ENCODE data around the gene POC1A.
"Not testable (repeated sequence)": the region's sequence is repeated elsewhere in the genome, so short reads cannot be mapped to it uniquely, and the experiment has no call there.

POC1A gene

DNA sequence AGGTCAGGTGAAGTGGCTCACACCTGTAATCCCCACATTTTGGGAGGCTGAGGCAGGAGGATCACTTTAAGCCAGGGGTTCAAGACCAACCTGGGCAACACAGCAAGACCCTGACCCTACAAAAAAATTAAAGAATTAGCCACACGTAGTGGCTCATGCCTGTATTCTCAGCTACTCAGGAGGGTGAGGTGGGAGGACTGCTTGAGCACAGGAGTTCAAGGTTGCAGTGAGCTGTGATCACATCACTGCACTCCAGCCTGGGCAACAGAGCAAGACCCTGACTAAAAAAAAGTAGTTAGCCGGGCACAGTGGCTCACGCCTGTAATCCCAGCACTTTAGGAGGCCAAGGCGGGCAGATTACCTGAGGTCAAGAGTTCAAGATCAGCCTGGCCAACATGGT lies 2.2 kb downstream of the POC1A start:
- not testable (repeated sequence) for DNase-seq (ENCODE audit: low read depth, low spot score)

DNA sequence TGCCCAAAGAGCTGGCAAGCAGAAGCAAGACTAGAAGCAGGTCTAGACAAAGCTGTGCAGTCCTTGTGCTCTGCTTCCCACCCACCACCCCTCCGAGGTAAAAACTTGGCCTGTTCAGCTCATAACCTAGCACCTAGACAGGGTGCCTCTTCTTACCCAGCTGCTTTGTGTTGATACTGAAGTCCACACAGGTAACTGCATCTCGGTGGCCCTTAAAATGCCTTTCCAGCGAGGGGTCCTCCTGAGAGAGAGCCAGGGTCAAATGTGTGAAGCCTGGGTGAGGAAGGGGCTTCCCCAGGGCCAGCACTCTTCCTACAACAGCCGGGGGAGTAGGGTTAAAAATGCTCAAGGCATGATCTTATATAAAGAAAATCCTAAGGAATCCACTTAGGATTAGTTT lies 3.4 kb downstream of the POC1A start:
- DNase-seq (ENCODE audit: low read depth, low spot score): no peak

DNA sequence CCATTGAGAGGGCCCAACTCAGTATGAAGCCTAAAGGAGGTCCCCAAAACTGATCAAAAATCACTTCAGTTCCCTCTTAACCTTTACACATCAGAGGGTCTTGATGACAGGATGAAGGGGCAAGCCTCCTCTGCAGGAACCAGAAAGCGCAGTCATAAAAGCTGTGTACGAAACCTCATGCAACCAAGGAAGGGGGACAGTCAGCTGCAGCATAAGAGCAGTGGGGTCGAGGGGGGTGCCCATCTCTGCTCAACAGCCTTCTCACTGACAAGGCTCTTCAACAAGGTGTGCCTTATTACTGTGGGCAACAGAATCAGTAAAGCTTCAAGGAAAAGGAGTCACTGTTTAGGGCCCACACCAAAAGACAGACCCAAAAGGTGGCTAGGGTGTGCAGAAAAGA lies 3.9 kb downstream of the POC1A start:
- DNase-seq (ENCODE audit: low read depth, low spot score): no peak

DNA sequence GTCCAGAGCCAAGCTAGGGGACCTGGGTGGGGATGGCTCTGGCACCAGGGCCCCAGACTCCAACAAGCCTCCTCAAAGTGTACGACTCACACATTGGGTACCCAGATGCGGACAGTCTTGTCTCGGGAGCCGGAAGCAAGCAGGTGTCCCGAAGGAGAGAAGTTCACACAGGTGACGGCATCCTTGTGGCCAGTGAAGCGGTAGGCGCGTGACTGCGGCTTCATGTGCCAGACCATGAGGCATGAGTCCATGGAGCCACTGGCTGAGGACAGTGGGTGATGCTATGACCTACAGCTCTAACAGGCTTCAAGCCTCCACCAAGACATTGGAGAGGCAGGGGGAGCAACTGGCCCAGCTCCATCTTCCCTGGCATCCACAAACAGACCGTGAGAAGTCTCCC lies 4.5 kb downstream of the POC1A start:
- DNase-seq (ENCODE audit: low read depth, low spot score): no peak

DNA sequence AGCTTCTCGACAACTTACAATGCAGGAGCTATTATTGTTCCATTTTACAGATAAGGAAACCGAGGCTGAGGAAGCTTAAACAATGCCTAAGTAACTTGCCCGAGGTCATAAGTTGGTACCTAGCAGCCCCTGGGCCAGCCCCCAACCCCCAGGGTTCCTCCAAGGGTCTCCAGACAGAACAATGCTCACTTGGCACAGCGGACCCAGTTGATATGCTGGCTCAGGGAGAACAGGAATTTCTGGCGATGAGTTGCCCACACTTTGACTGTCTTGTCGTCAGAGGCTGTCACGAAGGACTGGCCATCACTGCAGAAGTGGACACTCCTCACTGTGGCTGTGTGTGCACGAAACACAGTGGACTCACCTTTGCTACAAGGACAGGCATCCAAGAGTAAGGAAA lies 5.2 kb downstream of the POC1A start:
- DNase-seq (ENCODE audit: low read depth, low spot score): no peak

DNA sequence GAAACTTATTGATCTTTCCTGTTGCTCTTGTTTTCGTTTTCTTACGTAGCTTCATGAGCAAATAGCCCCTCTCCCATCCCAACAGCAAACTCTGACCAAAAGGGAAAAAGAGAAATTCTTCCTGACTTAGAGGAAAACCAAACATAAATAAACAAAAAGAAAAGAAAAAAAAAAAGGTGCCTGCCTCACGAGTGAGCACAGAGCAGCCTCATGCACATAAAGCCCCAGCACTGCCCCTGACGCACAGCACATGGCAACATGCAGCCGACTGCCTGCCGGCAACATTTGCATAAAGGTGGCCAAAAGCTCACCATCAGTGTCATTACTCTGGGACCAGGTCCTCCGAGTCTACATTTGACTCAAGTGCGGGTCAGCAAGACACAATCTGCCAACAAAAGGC lies 6.4 kb downstream of the POC1A start:
- DNase-seq (ENCODE audit: low read depth, low spot score): no peak

DNA sequence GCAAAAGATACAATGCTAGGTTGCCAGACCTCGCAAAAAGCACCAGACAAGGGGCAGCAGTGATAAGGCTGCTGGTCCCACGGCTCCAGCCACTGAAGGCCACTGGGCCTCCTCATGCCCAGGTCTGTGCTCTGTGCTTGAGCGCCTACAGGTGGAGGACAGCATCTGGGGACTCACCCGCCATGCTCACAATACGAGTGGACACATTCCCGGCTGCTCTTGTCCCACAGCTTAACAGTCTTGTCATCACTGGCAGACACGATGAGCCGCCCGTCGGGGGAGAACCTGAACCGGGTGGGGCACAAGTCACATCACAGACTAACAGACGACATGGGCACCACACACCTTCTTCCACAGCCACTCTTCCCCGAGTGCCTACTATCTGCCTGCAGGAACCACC lies 7.4 kb downstream of the POC1A start:
- DNase-seq (ENCODE audit: low read depth, low spot score): no peak

DNA sequence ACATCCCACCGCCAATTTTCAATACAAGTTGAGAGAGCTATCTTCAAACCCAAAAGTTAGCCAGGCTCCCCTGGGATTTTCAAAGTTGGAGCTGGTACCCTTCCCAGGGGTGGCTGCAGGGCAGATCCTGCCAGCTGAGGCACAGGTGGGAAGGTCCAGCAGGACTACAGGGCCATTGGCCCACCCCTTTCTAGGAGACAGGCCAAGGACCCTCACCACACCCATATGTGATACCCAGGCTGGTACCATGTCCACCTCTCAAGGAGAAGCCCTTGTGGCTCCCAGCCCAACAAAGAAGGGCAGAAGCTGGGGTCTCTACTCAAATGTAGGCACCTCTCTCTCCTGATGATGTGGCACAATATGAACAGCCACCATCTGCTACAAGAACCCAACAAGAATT lies 8.0 kb downstream of the POC1A start:
- no peak for DNase-seq (ENCODE audit: low read depth, low spot score)

DNA sequence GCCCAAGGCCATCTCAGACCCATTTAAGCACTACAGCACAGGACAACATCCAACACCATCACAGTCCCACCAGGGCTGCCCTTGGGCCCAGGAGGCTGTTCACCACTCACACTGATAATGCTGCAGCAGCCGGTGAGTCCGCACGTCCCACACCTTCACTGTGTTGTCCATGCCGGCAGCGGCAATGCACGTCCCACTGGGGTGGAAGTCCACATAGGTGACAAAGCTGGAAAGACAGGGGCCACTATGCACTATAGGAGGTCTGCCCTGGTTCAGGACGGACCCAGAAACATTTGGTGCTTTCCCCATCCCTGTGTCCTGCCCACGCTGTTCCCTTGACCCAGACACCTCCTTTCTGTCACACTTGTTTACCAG lies 8.5 kb downstream of the POC1A start:
- DNase-seq (ENCODE audit: low read depth, low spot score): no peak

DNA sequence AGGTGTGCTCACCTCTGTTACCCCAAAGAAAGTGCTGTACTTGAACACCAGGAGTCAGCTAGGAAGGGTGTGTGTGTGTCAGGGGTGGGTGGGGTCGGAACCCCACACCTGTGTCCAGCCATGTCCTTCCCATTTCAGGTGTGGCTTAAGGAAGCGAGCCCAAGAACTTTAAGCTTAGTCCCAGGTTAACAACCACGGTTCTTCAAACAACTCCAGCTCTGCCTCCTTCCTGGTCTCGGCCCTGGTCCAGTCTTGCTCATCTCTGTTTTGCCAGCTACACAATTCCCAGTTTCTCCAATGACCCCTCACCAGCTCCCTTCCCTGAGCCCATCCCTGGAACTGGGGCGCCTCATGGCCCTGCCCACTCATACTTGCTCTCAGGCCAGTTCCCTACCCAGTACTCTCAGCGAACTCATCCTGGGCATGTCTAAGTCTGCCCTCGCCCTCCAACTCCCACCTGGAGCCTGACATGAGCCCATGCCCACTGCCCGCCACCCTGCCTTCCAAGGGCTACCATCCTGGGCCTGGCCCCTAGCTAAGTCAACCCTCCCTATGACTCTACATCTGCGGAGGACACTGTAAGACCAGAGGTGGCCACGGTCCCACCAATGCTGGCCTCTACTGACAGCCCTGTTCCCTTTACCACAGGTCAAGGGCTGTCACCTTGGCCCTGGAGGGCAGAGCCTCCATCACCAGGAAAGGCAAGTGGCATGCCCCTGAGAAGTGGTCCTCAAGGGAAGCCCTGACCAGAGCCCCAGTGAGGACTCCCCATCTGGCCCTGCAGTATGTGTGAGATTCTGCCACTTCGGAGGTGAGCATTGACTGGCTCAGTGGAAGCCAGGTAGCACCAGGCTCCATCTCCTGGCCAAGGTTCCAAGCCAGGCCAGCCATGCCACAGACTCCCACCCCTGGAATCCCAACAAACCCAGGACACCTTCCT lies 9.2 kb downstream of the POC1A start:
- no peak for DNase-seq (ENCODE audit: low read depth, low spot score)

DNA sequence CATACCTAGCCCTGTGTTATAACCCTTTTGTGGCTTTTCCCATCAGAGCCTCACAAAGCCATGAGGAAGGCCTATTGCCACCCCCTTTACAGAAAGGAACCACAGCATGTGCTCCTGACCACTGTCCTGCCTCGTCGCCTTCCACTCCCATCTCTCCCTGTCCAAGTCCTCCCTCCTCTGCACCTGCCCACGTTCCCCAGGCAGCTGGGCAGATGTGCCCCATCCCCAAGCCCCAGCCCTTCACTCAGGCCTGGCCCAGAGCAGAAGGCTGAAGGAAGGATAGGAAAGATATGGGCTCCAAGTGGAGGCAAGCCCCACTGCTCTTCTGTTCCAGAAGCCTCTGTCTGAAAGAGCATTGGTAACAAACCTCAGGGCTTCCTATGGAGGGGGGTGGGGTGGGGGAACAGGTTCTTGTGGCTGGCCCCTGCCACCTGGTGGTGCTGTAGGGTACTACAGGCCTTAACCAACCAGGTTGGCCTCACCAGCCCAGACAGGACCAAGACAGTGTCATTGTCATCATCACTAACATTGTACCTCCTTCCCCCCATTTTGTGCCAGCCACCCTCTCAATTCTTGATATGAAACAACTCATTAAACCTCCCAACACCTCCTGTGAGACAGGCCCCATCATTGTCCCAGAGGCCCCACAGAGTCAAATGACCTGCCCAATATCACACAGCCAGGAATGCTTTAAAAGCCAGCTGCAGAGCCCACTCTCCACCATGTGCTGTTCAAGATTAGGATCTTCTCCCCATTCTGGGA lies 10.0 kb downstream of the POC1A start:
- peak; percentile 28 for DNase-seq (ENCODE audit: low read depth, low spot score)

DNA sequence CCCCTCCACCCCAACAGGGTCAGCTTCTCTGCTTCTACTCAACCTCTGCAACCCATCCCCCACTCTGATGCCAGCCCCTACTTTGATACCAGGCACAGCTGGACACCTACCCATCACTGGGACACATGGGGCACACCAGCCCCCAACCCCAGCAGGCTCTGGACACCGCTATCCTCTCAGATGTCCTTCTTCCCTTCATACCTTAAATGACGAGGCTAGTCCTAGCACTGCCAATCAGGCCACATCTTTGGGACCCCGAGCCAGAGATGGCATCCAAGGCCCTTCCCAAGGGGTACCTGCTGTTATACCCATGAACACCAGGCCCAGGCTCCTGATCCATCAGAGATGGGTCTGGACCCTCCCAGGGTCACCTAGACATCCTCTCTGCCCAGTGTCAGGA lies 10.6 kb downstream of the POC1A start:
- DNase-seq (ENCODE audit: low read depth, low spot score): no peak

DNA sequence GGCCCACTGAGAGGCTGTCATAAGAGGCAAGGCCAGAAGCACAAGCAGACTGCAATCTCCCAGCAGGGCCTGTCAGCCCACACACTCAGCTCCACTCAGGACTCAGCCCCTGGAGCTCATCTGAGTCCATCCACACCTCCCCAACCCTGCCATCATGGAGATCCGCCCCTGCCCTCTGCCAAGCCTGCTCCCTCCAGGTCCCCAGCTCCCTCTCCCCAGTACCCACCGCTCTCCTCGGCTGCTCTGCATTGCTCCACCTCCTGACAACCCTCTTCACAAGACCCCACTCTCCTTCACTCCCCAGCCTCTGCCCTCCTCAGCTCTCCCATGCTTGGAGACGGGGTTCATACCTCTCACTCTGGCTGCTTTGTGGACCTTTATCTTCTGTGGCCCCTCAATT lies 11.1 kb downstream of the POC1A start:
- no peak for DNase-seq (ENCODE audit: low read depth, low spot score)

DNA sequence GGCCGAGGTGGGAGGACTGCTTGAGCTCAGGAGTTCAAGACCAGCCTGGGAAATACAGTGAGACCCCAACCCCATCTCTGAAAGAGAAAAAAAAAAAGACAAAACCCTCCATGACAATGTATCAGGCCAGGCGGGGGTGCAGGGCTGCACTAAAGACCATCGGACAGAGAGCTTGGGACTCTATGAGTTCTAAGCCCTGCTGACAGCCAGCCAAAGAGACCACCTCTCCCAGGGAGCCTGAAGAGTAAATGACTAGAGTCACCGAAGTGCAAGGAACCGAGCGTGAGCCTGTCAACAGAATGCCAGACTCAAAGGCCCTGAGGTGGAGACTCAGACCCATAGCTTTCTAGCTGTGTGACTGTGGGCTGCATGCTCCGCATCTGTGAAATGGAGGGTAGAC lies 12.5 kb downstream of the POC1A start:
- no peak for DNase-seq (ENCODE audit: low read depth, low spot score)

DNA sequence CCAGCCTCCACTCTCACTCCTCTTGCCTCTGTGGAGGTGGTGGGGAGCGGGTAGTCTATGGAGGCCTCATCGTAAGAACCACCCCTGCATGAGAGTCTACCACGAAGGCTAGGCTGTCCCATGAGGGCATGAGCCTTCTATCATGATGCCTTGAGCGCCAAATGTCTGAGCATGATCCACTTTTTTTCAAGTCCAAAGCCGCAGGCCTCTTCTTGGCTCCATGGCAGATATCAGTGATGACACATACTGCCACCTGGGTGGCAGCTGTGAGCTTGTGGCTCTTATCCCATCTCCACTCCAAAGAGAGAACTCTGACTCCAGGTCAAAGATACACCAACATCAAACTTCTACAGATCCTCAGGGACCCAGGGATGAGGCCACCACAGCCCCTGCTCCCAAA lies 13.5 kb downstream of the POC1A start:
- DNase-seq (ENCODE audit: low read depth, low spot score): no peak

DNA sequence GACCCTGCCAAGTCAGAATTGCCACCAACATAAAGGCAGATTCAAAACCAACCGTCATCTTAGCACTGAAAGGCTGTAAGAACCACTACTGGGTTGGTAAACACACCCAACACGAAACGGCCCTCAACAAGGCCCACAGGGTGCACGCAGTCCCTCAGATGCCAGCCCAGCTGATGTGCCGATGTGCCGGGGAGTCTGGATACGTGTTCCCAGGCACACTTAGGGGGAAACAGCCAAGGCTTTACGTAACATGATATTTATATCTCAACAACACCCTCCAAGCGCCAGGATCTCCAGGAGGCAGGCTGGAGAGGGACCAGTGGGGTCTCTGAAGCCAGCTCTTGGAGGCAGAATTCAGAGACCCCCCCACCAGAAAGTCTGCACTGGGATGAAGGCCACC lies 14.2 kb downstream of the POC1A start:
- no peak for DNase-seq (ENCODE audit: low read depth, low spot score)

DNA sequence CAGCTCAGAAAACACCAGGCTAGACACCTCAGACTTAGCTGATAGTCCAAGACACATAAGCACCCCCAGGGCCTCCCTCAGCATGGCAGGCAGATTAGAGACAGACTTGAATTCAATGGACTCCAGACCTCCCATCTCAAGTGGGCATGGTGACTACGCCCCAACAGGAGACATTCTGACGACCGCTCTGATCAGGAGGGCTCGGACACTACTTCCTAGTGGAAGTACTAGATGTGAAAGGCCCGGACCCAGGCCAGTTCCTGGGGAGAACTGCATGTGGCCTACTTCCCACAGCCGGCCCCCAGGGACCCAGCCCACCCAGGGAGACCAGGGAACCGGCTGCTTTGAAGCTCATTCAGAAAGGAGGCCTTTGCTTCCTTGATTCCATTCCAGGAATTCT lies 16.9 kb downstream of the POC1A start:
- no peak for DNase-seq (ENCODE audit: low read depth, low spot score)

DNA sequence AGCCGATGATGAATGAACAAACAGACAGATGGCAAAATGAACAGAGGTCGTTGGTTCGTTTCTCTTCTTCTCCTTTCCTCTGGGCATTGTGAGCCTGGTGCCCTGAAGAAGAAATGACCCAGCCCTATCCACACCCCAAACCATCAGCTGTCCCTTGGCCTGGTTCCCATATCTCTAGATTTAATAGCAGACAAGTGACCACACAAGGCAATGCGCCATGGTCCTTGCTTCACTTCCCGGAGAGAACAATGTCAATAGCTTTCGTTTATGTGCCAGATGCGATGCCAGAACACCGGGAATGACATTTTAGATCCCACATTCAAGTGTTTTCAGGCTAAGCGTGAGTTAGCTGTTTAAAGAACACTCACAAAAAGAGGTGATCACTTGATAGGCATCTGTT lies 17.7 kb downstream of the POC1A start:
- no peak for DNase-seq (ENCODE audit: low read depth, low spot score)

DNA sequence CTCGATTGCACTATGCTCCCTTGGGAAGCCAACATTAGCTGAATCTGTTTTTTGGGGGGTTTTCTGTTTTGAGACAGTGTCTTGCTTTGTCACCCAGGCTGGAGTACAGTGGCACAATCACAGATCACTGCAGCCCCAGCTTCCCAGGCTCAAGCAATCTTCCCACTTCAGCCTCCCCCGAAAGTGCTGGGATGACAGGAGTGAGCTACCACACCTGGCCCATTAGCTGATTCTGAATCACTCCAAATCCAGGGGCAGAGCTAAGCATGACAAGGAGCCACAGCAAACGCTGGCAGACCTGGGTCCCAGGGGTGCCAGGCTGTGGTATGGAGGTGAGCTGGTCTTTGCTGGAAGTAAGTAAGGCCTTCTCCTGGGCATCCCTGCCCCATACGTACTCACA lies 18.9 kb downstream of the POC1A start:
- DNase-seq (ENCODE audit: low read depth, low spot score): no peak

DNA sequence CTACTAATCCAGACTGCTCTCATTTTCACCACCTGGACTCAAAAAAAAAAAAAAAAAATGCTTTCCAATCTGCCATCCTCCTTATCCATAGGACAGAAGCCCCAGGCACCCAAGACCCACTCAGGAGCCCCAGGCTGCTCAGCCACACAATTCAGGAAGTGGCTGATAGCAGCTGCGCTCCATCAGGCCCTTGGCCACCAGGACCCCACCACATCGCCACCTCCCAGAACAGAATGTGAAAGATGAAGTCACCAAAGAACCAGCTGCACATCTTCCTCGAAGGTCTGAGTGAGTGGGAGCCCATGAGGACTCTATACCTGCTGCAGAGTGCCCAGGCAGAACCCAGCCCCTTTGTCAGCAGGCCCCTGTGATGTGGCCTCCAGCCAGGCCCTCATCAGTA lies 19.5 kb downstream of the POC1A start:
- DNase-seq (ENCODE audit: low read depth, low spot score): no peak

DNA sequence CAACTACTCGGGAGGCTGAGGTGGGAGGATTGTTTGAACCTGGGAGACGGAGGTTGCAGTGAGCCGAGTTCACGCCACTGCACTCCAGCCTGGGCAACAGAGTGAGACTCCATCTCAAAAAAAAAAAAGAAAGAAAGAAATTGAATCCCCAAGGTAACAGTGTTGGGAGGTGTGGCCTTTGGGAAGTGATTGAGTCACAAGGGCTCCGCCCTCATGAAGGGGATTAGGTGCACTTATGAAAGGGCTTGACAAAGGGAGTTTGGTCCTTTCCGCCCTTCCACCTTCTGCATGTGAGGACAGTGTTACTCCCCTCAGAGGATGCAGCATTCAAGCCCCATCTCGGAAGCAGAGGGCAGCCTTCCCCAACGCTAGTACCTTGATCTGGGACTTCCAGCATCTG lies 21.3 kb downstream of the POC1A start:
- DNase-seq (ENCODE audit: low read depth, low spot score): no peak

DNA sequence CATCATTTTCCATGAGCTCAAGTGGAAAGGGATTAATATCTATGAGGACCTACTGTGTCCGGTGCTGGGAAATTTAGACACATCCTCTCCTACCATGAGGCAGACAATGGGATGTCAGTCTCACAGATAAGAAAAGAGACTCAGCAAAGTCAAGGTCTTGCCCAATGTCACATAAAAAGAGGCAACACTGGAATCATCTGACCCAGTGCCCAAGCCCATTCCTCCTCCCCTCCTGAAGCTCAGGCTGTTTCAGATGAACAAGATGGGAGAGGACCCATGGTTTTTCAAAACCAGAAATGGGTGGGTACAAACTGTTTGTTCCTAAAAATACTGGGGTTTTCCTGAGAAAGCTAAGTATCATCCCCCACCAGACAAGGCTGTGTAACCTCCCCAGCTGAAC lies 22.2 kb downstream of the POC1A start:
- no peak for DNase-seq (ENCODE audit: low read depth, low spot score)

DNA sequence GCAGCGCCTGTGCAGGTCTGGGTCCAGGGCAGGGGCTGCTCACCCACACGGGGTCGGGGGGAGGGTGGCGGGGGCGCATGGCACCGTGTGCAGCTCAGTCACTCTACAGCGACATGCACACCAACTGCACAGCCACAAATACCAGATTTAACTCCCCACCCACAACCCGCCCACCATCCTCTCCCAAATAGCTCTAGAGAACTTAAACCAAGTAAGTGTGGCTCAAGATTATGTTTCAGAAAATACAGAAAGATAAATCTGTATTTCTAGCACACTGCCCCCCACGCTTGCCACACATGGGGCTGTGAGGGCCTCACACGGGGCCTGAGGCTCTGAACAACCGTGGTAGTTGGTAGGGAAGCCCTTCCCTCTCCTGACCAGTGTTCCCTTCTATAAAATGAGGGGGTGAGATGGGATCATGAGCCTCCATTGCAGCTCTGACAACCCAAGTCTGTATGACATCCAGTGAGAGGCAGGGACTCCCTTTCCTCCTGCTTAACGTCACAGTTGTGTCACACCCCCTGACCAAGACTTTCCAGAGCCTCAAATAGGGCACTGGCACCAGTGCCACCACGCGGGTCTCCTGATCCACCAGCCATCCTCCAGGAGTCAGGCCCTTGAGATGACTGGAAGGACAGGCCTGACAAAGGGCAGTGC lies 23.1 kb downstream of the POC1A start:
- DNase-seq (ENCODE audit: low read depth, low spot score): no peak
